HUES64 (cell line): Measurements from ENCODE around the gene CAPN11. TPM values are rescaled to one million over a fixed set of nuclear protein-coding genes. Genes with fewer than 3 reads are reported as not detected.

Source experiments
- H3K27ac ChIP-seq: 2 replicates; pipeline ENCODE4 v1.7.0; 2013; ENCODE audit warnings: low read depth, low read length, inconsistent platforms
- H3K27me3 ChIP-seq: 2 replicates; pipeline ENCODE4 v1.6.1; 2013; ENCODE audit warnings: mild to moderate bottlenecking, low read length; ENCODE audit not compliant: insufficient read depth
- H3K36me3 ChIP-seq: 2 replicates; pipeline ENCODE4 v1.6.1; 2013; ENCODE audit warnings: mild to moderate bottlenecking, low read length; ENCODE audit not compliant: insufficient read depth
- H3K4me1 ChIP-seq: 2 replicates; pipeline ENCODE4 v1.6.1; 2013; ENCODE audit warnings: mild to moderate bottlenecking, low read length, moderate library complexity; ENCODE audit not compliant: insufficient read depth
- H3K4me3 ChIP-seq: 2 replicates; pipeline ENCODE4 v1.5.1; 2013; ENCODE audit warnings: mild to moderate bottlenecking, low read length, moderate library complexity
- H3K9ac ChIP-seq: 2 replicates; pipeline ENCODE4 v1.6.1; 2013; ENCODE audit warnings: mild to moderate bottlenecking, low read depth, low read length
- H3K9me3 ChIP-seq: 2 replicates; pipeline ENCODE4 v1.6.1; 2013; ENCODE audit warnings: low read depth, low read length; ENCODE audit not compliant: insufficient read depth
- WGBS: fragments of 150-250, 120-280 bp; methylation state at CpG from one replicate; pipeline ENCODE4 v1.1.7; 2013; ENCODE audit warnings: missing lambda C conversion rate; 5-methylcytosine and 5-hydroxymethylcytosine counted together
- polyA plus RNA-seq, 2 experiments: library from polyadenylated mRNA; stranded (reverse); fragments of 50-300 nt; gene quantifications; one replicate each; pipeline ENCODE4 v1.2.3, GENCODE V29; 2013

Gene CAPN11
- 0.60 TPM for polyA plus RNA-seq (2013, experiment 1 of 2)
- 0.70 TPM for polyA plus RNA-seq (2013, experiment 2 of 2)

DNA sequence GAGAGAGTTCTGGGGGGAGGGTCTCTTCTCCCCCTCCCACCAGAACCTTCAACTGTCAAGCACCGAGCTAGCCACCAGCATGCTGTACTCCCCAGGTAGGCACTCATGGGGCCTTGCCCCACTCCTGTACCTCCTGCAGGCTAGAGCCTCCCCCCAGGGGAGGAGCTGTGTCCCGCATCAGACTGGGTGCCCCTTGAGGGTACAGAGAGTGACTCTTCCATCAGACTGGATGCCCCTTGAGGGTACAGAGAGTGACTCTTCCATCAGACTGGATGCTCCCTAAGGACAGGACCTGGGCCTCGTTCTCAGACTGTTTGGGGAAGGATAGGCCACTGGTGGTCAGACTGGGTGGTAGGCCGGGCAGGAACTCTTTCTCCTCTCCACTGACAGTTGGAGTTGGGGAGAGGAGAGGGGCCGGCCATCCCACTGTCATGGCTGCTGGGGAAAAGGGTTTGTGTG is at the start of gene CAPN11:
TSS of gene CAPN11 (plus strand) at position 51 of the 459 bp plus-strand sequence. CDS start at position 80, 29 bp downstream.
- Histone ChIP-seq H3K9ac (no peak within 1 kb of the TSS), H3K4me1 (peaks cover 11% of the 10 kb centered on the region), H3K9me3 (no peaks in the 10 kb centered on the region), H3K27ac (no peak within 1 kb of the TSS), H3K27me3 (no peaks in the 10 kb centered on the region), H3K4me3 (no peak within 1 kb of the TSS), H3K36me3 (no peaks in the 10 kb centered on the region)
- WGBS: 83% methylated on average over 5 of the region's 5 CpGs

DNA sequence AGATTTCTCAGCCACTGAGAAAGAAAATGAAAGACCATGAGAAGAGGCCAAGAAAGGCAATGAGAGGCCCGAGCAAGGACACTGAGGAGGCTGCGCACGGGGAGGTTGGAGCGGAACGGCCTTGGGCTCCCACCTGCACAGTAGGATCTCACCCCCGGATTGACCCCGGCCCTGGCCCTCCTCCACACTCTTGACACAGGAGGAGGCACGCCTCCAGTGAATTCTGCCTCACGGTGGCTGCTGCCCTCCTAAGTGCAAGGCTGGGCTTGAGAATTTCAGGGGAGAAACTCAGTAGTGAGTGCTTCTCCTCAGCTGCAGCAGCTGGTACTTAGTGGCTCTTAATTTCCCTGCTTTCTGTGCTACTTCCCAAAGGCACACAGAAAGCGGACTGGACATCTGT is 49.4 kb upstream of the CAPN11 start:
- 91% methylated on average over 10 of the region's 10 CpGs for WGBS
- H3K4me3 ChIP-seq: no peak overlapping the region
- H3K27me3 ChIP-seq: no peaks in the 10 kb centered on the region
- H3K4me1 ChIP-seq: no peaks in the 10 kb centered on the region
- H3K36me3 ChIP-seq: peaks cover 92% of the 10 kb centered on the region
- no peak overlapping the region for H3K27ac ChIP-seq
- no peaks in the 10 kb centered on the region for H3K9me3 ChIP-seq
- H3K9ac ChIP-seq: no peak overlapping the region

DNA sequence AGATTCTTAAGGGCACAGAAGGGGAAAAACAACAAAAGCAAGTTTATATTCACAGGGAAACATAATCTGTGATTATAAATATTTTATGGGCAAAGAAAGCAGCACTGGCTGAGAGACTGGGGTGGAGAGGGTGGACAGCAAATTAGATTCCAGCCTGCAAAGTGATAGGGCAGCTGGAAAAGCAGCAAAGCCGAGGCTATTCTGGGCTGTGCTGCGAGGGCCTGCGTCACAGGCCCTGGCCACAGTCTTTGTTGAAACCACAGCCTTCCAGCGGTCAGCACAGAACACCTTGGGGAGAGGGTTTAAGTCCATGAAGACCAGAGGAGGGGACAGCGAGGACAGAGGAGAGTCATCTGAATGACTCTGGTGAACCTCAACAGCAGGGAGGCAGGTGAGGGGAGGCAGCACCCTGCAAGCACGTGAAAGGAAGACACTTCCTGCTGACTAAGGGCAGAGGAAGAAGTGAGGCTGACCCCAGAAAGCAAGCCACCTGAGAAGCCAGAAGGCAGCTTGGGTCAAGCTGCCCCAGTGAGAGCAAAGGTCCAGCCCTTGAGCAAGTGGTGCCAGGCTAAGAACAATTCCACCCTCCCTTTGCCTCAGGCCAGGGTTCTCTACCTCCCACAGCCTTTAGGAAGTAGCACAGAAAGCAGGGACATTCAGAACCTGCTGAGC is 48.5 kb upstream of the CAPN11 start:
- no peaks in the 10 kb centered on the region for H3K9me3 ChIP-seq
- H3K9ac ChIP-seq: no peak overlapping the region; the same call in 1 of the 2 replicates
- H3K4me3 ChIP-seq: no peak overlapping the region
- H3K36me3 ChIP-seq: peaks cover 88% of the 10 kb centered on the region
- H3K27ac ChIP-seq: no peak overlapping the region
- no peaks in the 10 kb centered on the region for H3K4me1 ChIP-seq
- WGBS: 92% methylated on average over 6 of the region's 6 CpGs
- H3K27me3 ChIP-seq: no peaks in the 10 kb centered on the region

DNA sequence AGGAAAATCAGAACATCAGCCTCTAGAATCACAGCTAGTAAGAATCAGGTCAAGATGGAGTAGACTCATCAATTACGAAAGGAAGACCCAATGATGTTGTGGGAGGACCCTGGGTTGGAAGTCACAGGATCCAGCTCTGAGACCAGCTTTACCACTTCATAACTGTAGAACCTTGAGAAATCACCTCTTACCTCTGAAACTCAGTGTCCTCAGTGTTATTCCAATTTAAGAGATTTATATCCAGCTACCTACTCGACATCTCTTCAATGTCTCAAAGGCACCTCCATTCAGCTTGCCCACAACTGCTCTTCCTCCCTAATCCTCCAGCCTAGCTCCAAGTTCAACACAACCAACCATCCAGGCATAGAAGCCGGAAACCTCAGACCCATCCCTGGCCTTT is 47.7 kb upstream of the CAPN11 start:
- 0 out of 2 replicates have a peak, but pooled peaks cover under 1% of the 10 kb centered on the region for H3K4me1 ChIP-seq
- H3K27ac ChIP-seq: no peak overlapping the region
- no peak overlapping the region for H3K4me3 ChIP-seq
- H3K36me3 ChIP-seq: peaks cover 89% of the 10 kb centered on the region
- 94% methylated on average over 3 of the region's 3 CpGs for WGBS
- no peak overlapping the region for H3K9ac ChIP-seq
- H3K27me3 ChIP-seq: no peaks in the 10 kb centered on the region
- no peaks in the 10 kb centered on the region for H3K9me3 ChIP-seq

GRCh38 chr6:44111434-44112417 is 46.9 kb upstream of the CAPN11 start:
- H3K9me3 ChIP-seq: no peaks in the 10 kb centered on the region
- H3K4me3 ChIP-seq: no peak overlapping the region
- no peak overlapping the region for H3K27ac ChIP-seq
- WGBS: 86% methylated on average over 6 of the region's 6 CpGs
- H3K36me3 ChIP-seq: peaks cover 86% of the 10 kb centered on the region
- no peaks in the 10 kb centered on the region for H3K27me3 ChIP-seq
- H3K4me1 ChIP-seq: 0 out of 2 replicates have a peak, but pooled peaks cover 3% of the 10 kb centered on the region
- no peak overlapping the region for H3K9ac ChIP-seq

DNA sequence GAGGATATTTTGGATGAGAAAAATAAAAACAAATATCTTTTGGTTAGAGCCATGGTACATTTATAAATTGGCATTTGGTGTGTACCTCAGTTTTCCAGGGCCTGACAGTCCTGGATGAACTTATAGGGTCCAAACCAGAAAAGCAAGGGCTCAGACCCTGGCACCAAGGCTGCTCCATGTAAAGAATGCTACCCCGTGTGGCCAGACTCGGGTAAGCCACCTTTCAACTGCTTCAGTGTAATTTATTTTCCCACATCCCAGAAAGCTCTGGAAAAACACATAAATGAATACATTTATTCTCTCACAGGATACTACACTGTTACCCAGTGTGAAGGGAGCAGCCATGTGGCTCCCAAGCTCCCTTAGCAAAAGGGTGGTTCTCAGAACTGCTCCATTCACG is 45.2 kb upstream of the CAPN11 start:
- 90% methylated on average over 3 of the region's 3 CpGs for WGBS
- H3K9me3 ChIP-seq: no peaks in the 10 kb centered on the region
- H3K36me3 ChIP-seq: peaks cover 74% of the 10 kb centered on the region
- H3K27ac ChIP-seq: no peak overlapping the region
- H3K9ac ChIP-seq: no peak overlapping the region
- no peak overlapping the region for H3K4me3 ChIP-seq
- no peaks in the 10 kb centered on the region for H3K27me3 ChIP-seq
- H3K4me1 ChIP-seq: 0 out of 2 replicates have a peak, but pooled peaks cover 3% of the 10 kb centered on the region

DNA sequence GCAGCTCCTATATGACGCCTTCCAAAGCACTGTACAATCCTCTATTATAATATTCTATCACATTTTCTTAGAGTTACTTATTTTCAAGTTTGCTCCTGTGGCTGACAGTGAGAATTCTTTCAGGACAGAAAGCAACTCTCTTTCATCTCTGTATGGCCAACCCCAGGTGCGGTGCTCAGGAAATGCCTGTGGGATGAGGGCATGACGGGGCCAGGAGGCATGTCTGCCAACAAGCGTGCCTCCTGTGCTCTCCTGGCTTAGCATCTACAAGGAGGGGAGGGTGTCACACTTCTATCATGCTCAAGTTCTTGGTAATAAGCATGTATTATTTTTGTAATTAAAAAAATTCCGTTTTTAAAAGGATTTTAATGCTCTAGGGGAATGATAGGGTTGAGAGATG is 42.8 kb upstream of the CAPN11 start:
- H3K36me3 ChIP-seq: peaks cover 49% of the 10 kb centered on the region
- H3K4me1 ChIP-seq: peaks cover 5% of the 10 kb centered on the region; the same call in 1 of the 2 replicates
- H3K27ac ChIP-seq: no peak overlapping the region
- no peaks in the 10 kb centered on the region for H3K9me3 ChIP-seq
- no peaks in the 10 kb centered on the region for H3K27me3 ChIP-seq
- WGBS: 94% methylated on average over 5 of the region's 5 CpGs
- H3K9ac ChIP-seq: no peak overlapping the region
- H3K4me3 ChIP-seq: no peak overlapping the region

DNA sequence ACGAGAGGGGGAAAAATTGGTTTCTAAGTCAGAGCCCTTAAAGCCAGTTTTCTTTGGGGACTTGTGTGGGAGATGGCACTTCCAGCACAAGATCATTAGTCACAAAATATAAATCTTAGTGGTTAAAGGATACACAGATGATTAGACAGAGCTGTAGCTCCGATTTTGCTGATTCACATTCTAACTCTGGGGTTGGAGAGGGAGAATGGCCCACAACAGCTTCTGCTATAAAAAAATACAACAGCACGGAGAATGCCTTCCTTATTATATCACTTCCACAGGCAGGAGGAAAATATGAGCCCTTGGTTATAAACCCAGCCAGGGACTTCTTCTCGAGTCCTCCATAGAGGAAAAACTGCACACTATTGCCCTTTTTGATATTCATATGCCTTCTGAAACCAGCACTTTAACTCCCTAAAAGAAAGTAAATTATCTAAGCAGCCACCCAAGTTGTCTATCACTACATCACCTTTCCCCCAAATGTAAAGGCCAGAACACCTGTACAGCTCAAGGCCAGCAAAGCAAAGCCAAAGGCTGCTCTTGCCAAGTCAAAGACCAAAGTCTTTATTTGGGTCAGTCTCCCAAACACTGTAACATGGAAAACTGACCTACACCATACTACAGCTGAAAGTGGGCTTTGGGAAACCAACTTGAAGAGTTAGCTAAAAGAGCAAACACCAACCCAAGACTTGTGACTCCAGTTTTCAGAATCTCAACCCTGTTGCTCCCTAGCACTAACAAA is 41.8 kb upstream of the CAPN11 start:
- no peaks in the 10 kb centered on the region for H3K27me3 ChIP-seq
- peaks cover 11% of the 10 kb centered on the region; the same call in 1 of the 2 replicates for H3K4me1 ChIP-seq
- no peak overlapping the region for H3K9ac ChIP-seq
- H3K9me3 ChIP-seq: no peaks in the 10 kb centered on the region
- WGBS: 89% methylated on average over 4 of the region's 4 CpGs
- no peak overlapping the region for H3K27ac ChIP-seq
- H3K36me3 ChIP-seq: peaks cover 40% of the 10 kb centered on the region
- no peak overlapping the region for H3K4me3 ChIP-seq

DNA sequence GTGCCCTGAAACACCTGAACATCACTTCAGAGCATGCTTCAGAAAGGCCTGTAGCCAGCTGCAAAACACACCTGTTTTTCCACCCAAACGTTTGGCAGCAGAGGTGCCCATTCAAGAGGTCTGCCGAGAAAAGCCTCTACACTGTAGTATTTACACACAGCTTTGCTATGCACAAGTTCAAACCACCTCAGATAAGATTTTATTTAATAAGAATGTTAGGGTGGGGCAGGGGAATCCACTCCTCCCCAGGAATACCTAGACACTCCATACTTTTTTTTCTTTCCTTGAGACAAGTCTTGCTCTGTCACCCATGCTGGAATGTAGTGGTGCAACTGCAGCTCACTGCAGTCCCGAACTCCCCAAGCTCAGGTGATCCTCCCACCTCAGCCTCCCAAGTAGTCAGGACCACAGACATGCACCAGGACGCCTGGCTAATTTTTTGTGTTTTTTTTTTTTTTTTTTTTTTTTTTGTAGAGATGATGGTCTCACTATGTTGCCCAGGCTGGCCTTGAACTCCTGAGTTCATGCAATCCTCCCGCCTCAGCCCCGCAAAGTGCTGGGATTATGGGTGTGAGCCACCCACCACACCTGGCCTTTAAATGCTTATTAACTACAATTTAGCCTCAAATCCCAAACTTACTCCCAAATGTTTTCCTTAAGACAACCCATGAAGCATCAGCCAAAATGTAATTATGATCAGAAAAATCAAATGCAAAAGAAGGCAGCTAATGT is 41.1 kb upstream of the CAPN11 start:
- Histone ChIP-seq H3K27me3 (no peaks in the 10 kb centered on the region), H3K9ac (no peak overlapping the region), H3K36me3 (peaks cover 32% of the 10 kb centered on the region), H3K9me3 (no peaks in the 10 kb centered on the region), H3K4me3 (no peak overlapping the region), H3K4me1 (peaks cover 12% of the 10 kb centered on the region), H3K27ac (no peak overlapping the region)
- WGBS: 92% methylated on average over 6 of the region's 6 CpGs

DNA sequence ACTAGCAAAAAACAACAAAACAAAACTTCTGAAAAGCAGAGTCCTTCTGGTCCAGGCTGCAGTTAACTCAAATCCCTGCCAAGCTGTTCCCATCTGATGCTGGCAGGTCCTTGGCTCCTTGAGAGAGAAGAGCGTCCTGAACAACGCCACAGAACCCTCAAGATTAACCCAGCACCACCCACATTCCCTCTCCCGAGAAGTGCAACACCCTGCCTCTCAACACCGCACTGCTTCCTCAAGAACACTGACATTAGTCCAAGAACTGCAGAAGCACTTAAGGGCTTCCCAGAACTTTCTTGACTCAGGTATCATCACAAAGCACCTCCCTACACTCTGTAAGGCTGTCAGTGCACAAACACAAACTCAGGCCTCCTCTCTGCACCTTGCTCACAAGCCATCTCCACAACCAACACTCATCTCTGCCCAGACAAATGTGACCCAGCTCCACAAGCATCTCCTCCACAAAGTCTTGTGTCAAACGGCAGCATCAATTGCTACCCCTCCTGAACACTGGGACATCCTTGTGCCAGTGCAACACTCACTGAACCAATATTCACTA is 38.8 kb upstream of the CAPN11 start:
- Histone ChIP-seq H3K27ac (no peak overlapping the region), H3K27me3 (no peaks in the 10 kb centered on the region), H3K36me3 (peaks cover 21% of the 10 kb centered on the region), H3K9me3 (no peaks in the 10 kb centered on the region), H3K4me1 (peaks cover 32% of the 10 kb centered on the region), H3K4me3 (no peak overlapping the region), H3K9ac (no peak overlapping the region)
- 86% methylated on average over 5 of the region's 5 CpGs for WGBS
